NCI-H2107 (cell line): ENCODE measurements around the gene ZNF771.

Experiments used
- DNase-seq: peaks from one replicate; lab custom pipeline; 2025; lab: John Stamatoyannopoulos, UW

The ZNF771 gene

DNA sequence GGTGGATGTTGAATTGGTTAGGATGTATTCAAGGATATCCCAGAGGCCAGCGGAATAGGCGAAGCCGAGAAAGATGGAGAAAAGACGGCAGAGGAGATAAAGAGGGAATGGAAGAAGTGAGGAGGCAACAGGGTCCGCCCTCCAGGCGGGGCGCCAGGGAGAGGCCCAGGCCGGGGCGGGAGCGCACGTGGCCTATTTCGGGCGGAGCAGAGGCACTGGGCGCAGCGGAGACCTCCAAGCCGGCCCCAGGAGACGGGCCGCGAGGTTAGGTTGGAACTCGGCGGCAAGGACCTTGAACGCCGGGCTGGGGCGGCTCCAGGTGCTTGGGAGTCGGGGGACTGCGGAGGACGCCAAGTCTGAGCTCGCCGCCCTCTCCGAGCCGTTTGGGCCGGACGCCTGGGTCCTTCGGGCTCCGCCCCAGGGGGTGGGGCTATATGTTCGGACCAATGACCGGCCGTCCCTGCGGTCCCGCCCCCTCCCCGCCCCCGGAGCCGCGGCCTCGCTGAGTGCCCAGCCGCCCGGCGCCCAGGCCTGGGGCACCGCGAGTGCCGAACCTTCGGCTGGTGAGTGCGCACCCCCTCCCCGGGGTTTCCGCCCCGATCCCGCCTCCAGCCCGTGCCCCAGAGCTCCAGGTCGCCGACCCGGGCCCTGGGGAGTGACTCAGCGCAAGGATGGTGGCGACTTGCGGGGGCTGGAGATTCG is at the start of gene ZNF771:
Gene ZNF771 (plus strand): TSS at position 505 of the 702 bp plus-strand sequence. CDS start 448 bp downstream, outside the sequence.
- DNase-seq = peak; percentile 67

- DNase-seq = no peak
These were observed 49.5 kb upstream of the ZNF771 start for GRCh38 chr16:30357715-30358576.

DNA sequence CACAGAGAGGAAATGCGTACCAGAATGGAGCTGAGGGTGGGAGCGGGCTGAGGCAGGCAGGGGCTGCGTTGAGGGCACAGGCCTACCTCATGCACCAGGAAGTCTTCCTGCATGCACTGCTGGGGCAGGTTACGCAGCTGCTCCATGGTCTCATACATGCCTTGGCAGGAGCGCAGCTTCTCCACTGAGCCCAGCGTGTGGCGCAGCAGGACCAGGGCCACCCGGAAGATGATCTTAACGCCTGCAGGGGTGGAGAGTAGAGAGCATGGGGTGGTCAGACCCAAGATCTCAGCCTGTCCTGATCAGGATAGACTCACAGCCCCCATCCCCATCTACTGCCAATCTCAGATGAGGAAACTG is 48.8 kb upstream of the ZNF771 start:
- no peak for DNase-seq

- DNase-seq = no peak
These were observed 48.2 kb upstream of the ZNF771 start for GRCh38 chr16:30358990-30359870.

DNA sequence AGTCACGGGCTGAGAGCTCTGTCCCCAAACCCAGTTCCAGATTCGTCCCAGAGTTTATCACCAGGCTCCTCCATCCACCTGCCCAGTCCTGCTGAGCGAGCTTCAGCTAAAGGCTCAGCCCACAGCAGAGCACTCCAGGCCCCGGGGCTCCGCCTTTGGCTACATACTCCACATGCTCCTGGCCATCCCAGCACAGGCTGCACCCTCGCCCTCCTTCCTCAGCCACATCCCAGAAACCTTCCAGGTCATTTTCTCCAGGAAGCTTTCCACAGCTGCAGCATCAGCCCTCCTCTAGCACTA is 47.6 kb upstream of the ZNF771 start:
- DNase-seq = no peak

DNA sequence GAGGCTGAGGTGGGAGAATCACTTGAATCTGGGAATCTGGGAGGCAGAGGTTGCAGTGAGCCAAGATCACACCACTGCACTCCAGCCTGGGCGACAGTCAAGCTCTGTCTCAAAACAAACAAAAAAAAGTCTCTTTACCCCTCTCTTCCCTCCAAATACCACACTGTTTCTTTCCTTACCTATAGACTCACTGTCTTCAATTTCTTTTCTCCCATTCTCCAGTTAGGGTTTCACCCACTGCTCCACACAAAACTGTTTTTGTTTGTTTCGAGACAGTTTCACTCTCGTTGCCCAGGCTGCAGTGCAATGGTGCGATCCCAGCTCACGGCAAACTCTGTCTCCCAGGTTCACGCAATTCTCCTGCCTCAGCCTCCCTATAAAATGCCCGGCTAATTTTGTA is 46.2 kb upstream of the ZNF771 start:
- no peak for DNase-seq

DNA sequence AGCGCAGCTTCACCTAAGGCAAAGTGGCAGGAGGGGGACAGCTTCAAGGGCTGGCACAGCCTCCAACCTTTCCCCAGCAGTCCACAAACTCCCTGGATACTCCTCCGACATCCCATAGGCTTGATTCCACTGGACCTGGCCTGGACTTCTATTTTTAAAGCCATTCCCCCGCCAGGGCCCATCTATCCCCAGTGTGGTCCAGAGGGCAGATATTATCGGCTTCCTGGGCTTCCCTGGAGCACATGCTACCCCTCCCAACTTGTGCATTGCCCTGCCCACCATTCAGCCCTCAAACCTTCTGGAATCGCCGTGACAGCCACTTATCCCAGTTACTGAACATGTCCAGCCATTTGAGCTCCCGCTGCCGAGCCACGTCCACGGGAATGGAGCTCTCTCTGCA is 42.2 kb upstream of the ZNF771 start:
- no peak for DNase-seq

GRCh38 chr16:30366511-30366910 is 40.9 kb upstream of the ZNF771 start:
- no peak for DNase-seq

DNA sequence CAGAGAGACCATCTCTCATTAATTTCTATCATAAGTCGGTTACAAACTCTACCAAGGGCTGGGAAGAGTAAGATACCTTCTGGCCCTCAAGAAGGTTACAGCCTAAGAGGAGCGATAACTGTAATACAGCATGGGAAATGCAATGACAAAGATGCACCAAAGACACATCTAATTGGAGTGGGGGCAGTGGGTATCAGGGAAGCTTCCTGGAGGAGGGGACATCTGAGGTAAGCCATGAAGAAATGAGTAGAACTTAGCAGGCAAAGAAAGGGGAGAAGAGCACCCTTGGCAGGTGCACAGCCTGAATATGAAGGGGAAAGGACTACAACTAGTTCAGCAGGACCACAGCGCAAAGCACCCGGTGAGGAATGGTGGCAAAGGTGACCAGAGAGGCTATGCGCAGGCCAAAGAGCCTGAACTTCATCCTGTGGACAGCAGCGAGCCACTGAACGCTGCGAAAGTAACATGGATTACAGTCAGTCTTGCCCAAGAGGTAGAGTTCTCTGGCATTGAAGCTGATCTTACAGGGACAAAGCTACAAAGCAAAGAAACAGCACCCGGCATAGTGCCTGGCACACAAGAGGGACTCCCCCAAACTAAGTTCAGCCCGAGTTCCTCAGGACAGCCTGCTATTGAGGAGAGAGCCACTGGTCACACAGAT is 39.9 kb upstream of the ZNF771 start:
- DNase-seq = no peak

- DNase-seq = no peak
These were observed 39.1 kb upstream of the ZNF771 start for GRCh38 chr16:30368122-30368791.

- no peak for DNase-seq
These were observed 38.7 kb upstream of the ZNF771 start for GRCh38 chr16:30368792-30369090.

DNA sequence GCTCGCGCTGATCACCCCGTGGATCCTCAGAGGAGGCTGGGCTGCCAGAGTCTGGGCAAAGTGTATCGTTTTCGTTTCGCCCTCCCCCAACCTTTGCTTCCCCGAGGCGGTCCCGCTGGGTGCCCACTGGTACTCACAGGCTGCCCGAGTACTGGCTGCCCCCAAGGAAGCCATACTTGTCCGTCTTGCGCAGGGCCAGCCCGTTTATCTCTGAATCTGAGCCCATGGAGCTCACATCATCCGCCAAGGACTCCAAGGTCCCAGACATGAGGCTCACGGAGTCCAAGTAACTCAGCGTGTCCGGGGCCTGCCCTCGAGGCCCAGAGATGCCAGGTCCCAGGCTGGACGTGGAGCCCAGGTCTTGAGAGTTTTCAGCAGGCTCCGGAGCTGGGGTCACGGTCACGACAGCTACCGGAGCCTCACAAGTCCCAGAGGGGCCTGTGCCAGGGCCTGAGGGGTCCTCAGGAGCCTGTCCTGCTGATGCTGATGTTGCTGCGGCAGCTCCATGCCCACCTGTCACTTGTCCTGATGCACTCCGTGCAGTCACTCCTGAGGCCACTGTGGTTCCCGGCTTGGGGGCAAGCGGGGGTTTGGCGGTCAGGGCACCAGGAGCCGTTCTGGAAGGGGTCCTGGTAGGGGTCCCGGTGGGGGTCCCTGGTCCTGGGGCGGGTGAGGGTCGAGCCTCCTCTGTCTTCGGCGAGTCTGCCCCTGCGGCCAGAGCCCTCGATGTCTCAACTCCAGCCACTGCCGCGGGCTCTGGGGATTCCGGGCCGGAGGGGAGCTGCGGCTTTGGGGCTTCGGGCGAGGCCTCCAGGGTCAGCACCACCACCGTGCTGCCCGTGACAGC is 38.1 kb upstream of the ZNF771 start:
- DNase-seq = no peak

DNA sequence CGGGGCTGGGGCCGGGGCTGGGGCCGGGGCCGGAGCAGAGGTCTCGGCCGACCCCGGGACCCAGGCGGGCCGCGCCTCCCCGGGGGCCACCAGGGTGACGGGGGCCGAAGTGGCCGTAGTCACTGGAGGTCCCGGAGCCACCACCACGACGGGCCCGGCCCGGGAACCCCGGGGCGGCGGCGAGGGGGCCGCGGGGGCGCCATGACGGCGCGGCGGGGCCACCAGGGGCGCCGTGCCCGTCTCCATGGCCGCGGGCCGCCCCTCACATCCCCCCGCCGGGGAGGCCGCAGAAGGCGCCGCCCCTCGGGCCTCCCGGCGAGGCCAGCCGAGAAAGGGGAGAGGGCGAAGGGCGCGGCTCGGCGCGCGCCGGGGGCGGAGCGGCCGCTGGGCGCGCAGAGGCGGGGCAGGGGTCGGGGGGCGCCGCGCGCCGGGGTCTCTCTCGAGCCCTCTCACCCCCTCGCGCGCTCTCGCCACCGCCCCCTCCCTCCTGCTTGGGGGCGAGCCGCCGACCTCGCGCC is 37.4 kb upstream of the ZNF771 start:
- DNase-seq = no peak

DNA sequence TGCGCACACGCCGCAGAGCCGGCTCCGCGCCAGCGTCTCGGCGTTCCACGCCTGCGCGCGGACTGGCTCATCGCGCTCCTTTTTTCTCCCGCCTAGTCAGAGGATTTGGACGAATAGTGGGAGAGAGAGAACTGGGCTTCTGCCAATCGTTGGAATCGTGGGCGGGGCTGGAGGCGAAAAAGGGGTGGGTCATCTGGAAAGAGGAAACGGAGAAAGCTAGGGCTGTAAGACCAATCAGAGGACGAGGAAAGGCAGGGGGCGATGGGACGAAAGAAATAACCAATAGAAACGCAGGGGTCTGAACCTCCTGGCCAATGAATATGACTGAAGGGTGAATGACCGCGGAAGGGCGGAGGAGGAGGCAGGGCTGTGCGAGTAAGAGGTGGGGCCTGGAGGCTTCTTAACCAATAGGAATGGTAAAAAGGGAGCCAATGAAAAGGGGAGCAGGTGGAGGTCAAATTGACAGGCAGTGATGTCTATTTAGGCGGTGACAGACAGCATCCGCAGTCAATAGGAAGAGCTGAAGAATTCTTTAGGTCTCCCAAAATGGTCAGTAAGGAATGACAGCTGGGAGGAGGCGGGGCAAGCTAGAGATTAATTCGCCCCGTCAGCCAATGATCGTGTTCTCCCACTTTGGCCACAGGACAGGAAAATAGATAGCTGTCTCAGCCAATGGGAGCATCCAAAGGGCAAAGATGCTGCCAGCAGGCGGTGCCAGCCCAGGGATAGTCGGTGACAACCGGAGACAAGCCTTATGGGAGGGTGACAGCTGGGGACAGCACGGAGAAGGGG is 36.8 kb upstream of the ZNF771 start, which contains the start of gene TBC1D10B:
Gene TBC1D10B (minus strand): TSS at position 39 of the 792 bp plus-strand sequence. CDS start 311 bp downstream, outside the sequence.
- DNase-seq = peak; percentile 99

DNA sequence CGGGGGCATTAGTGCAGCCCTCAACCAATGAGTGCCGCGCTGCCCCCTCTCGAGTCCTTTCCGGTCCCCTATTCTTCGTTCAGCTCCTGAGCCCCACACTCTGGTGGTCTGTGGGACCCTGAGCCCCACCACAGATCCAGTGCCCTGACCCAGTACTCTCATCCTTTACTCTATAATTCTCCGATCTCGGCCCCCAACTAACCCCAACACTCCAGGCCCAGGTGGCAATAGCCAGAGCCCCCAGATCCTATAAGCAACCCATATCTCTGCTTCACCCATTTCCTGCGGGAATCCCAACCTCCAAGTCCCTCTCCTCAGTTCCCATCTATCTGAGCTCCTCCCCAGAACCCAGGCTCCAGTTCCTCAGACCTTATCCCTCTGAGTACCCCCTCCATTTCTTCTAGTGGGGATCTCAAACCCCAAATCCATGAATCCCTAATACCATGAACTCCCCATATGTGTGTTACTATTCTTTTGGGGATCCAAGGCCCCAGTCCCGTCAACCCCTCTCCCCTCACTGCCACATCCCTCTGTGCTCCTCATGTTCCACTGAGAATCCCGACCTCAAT is 36.1 kb upstream of the ZNF771 start:
- DNase-seq = no peak

DNA sequence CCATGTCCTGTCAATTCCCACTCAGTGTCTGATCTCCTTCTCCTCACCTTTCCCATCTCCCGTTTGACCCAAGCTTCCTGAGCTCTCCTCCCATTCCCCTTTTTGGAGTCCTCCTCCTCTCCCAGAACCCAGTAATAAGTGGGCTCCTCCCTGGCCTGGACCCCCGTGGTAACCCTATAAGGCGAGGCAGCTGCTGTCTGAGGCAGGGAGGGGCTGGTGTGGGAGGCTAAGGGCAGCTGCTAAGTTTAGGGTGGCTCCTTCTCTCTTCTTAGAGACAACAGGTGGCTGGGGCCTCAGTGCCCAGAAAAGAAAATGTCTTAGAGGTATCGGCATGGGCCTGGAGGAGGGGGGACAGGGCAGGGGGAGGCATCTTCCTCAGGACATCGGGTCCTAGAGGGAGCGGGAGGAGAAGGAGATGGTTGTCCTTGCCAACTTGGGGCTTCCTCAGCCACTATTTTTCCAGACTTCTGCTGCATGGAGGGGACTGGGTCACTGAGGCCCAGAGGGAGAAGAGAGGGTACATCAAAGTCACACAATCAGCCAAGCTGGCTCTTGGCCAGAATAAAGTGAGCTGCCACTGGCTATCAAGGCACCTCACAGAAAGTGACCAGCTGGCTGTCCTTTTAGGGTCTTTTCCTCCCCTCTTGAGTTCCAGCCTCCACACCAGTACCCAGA is 35.2 kb upstream of the ZNF771 start:
- DNase-seq = no peak

GRCh38 chr16:30372725-30373124 is 34.7 kb upstream of the ZNF771 start:
- DNase-seq = no peak

- DNase-seq = no peak
These were observed 32.9 kb upstream of the ZNF771 start, which contains the start of gene MYL11 for GRCh38 chr16:30374538-30374937. MYL11 (plus strand) TSS chr16:30374802; CDS start chr16:30374858, 56 bp downstream.

DNA sequence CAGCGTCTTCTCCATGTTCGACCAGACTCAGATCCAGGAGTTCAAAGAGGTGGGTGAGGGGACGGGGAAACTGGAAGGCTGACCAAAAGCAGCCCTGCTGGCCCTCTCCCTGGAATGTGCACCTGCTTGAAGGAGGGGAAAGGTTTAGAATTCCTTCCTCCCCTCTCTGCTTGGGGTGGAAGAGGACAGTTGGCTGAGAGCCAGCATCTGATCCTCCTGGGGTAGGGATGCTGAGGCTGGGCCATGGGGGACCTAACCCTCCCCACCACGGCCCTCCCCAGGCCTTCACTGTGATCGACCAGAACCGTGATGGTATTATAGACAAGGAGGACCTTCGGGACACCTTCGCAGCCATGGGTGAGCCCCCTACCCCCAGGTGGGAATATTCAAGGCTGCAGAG is 31.5 kb upstream of the ZNF771 start:
- DNase-seq = no peak
